HepG2 (cell line): ENCODE results near the gene SLX9. TPM values are rescaled to one million over a fixed set of nuclear protein-coding genes. Genes with fewer than 3 reads are reported as not detected.

Experiments
- ATAC-seq: fragments of 200-7000 bp; cut with Tn5 transposase; 3 replicates; pipeline ENCODE4 v1.9.1; 2020; ENCODE audit warnings: mild to moderate bottlenecking, moderate library complexity
- BruUV-seq: library from RNA; stranded (reverse); fragments of 400-500 nt; replicated peaks from 2 replicates; lab custom pipeline; 2021; lab: Mats Ljungman, UMichigan
- CTCF ChIA-PET: fragments of 300-600 bp; formaldehyde crosslinking; extraction: SDS; loops from one replicate; lab custom pipeline; 2021; ENCODE audit warnings: low total read pairs, inconsistent platforms, low intra/inter-chr PET ratio; lab: Yijun Ruan, JAX
- POLR2A ChIA-PET: fragments of 350-600 bp; sonication (Branson Sonifier 250); formaldehyde crosslinking; loops from one replicate; lab custom pipeline; 2020; ENCODE audit warnings: antibody characterized with exemption, inconsistent platforms; lab: Yijun Ruan, JAX
- DNase-seq: peaks from one replicate; pipeline ENCODE4 v3.0.0-alpha.2; 2015; ENCODE audit warnings: low spot score
- FAIRE-seq: peaks from 3 replicates; lab custom pipeline; 2011; peaks lifted over from hg19 to GRCh38; lab: Jason Lieb, UNC
- H2AFZ ChIP-seq: one replicate; pipeline ENCODE4 v1.6.1; 2011; ENCODE audit warnings: low read length, inconsistent platforms
- H3K27ac ChIP-seq: fragments of 300-600 bp; 3 replicates; pipeline ENCODE4 v1.8.0; 2011; ENCODE audit warnings: mixed run types, mild to moderate bottlenecking, mixed read lengths, low read length, inconsistent platforms; ENCODE audit not compliant: insufficient read depth; ENCODE audit errors: extremely low read length
- H3K27me3 ChIP-seq, 2 experiments: fragments of 200-600 bp in 1 of 2; 2 replicates in 1 of 2; 3 replicates in 1 of 2; pipeline versions ENCODE4 v1.6.0 to v1.8.0; 2011; ENCODE audit warnings: low read length in 2 of 2, mild to moderate bottlenecking in 2 of 2, moderate library complexity in 2 of 2, inconsistent platforms in 1 of 2; ENCODE audit not compliant: insufficient read depth in 2 of 2, control insufficient read depth in 1 of 2
- H3K36me3 ChIP-seq, 2 experiments: fragments of 200-600 bp in 1 of 2; replicated peaks in 1 of 2; 2 replicates in 1 of 2; 3 replicates in 1 of 2; pipeline versions ENCODE4 v1.5.1 to v1.8.0; 2011; ENCODE audit warnings: low read length in 2 of 2, inconsistent platforms in 1 of 2; ENCODE audit not compliant: insufficient read depth in 2 of 2, control insufficient read depth in 1 of 2
- H3K4me1 ChIP-seq: 2 replicates; pipeline ENCODE4 v1.5.1; 2012; ENCODE audit warnings: low read length, inconsistent platforms; ENCODE audit not compliant: insufficient read depth
- H3K4me2 ChIP-seq: 2 replicates; pipeline ENCODE4 v1.6.0; 2011; ENCODE audit warnings: low read depth, low read length, inconsistent platforms
- H3K4me3 ChIP-seq, 3 experiments: fragments of 200-600 bp in 1 of 3; sonication (generic), shearing (Covaris generic) in 1 of 3; replicated peaks in 1 of 3; 2 replicates each; pipeline ENCODE4 v1.5.1; 2011 to 2016; ENCODE audit warnings: low read length in 3 of 3, inconsistent platforms in 2 of 3, low read depth in 2 of 3, mild to moderate bottlenecking in 2 of 3, control low read depth in 1 of 3, mixed read lengths in 1 of 3; ENCODE audit not compliant: insufficient read depth in 1 of 3
- H3K79me2 ChIP-seq: one replicate; pipeline ENCODE4 v1.6.1; 2011; ENCODE audit warnings: low read length, inconsistent platforms; ENCODE audit not compliant: insufficient read depth
- H3K9ac ChIP-seq: 2 replicates; pipeline ENCODE4 v1.6.0; 2011; ENCODE audit warnings: mild to moderate bottlenecking, low read depth, low read length, inconsistent platforms; ENCODE audit not compliant: insufficient read depth
- H3K9me3 ChIP-seq: 2 replicates; pipeline ENCODE4 v1.5.1; 2012; ENCODE audit warnings: mild to moderate bottlenecking, low read length
- H4K20me1 ChIP-seq: 2 replicates; pipeline ENCODE4 v1.6.0; 2011; ENCODE audit warnings: inconsistent platforms, mild to moderate bottlenecking, low read length, moderate library complexity; ENCODE audit not compliant: insufficient read depth
- ISX ChIP-seq: sonication (generic); formaldehyde crosslinking; conservative IDR thresholded peaks from 2 replicates; pipeline ENCODE4 v1.5.0; 2020; ENCODE audit warnings: missing genetic modification reagents
- JARID2 ChIP-seq: sonication (generic); formaldehyde crosslinking; IDR thresholded peaks from 2 replicates; pipeline ENCODE4 v1.8.1; 2023; ENCODE audit warnings: missing genetic modification reagents, inconsistent platforms; ENCODE audit not compliant: insufficient replicate concordance
- KDM2A ChIP-seq: sonication (generic); formaldehyde crosslinking; IDR thresholded peaks from 2 replicates; pipeline ENCODE4 v1.4.0; 2020; ENCODE audit warnings: low read depth, missing genetic modification reagents, borderline replicate concordance
- PCBP1 ChIP-seq: fragments of 200-400 bp; formaldehyde crosslinking; IDR thresholded peaks from 2 replicates; pipeline ENCODE4 v1.6.1; 2017; ENCODE audit warnings: mild to moderate bottlenecking, low read depth, low read length, borderline replicate concordance
- REPIN1 ChIP-seq: sonication (generic); formaldehyde crosslinking; IDR thresholded peaks from 2 replicates; pipeline ENCODE4 v1.8.0; 2022; ENCODE audit warnings: missing genetic modification reagents, low read depth, mild to moderate bottlenecking, borderline replicate concordance
- U2AF2 ChIP-seq: fragments of 200-400 bp; formaldehyde crosslinking; IDR thresholded peaks from 2 replicates; pipeline ENCODE4 v1.6.1; 2017; ENCODE audit warnings: low read depth, mild to moderate bottlenecking, low read length
- ZKSCAN5 ChIP-seq: sonication (generic); formaldehyde crosslinking; IDR thresholded peaks from 2 replicates; pipeline ENCODE4 v1.5.1; 2020; ENCODE audit warnings: mild to moderate bottlenecking, missing genetic modification reagents
- ZMYM4 ChIP-seq: sonication (generic); formaldehyde crosslinking; IDR thresholded peaks from 2 replicates; pipeline ENCODE4 v1.8.1; 2023; ENCODE audit warnings: mild to moderate bottlenecking, missing genetic modification reagents
- ZNF232 ChIP-seq: sonication (generic); formaldehyde crosslinking; IDR thresholded peaks from 2 replicates; pipeline ENCODE4 v1.4.0; 2020; ENCODE audit warnings: missing genetic modification reagents, borderline replicate concordance
- ZNF282 ChIP-seq: fragments of 450-650 bp; IDR thresholded peaks from 2 replicates; pipeline ENCODE4 v1.6.1; 2018; ENCODE audit not compliant: partially characterized antibody
- ZNF33A ChIP-seq: sonication (generic); formaldehyde crosslinking; IDR thresholded peaks from 2 replicates; pipeline ENCODE4 v1.5.1; 2020; ENCODE audit warnings: missing genetic modification reagents, mild to moderate bottlenecking, moderate library complexity, borderline replicate concordance
- ZNF574 ChIP-seq: sonication (generic); formaldehyde crosslinking; IDR thresholded peaks from 2 replicates; pipeline ENCODE4 v1.4.0; 2020; ENCODE audit warnings: missing genetic modification reagents
- ZNF772 ChIP-seq: sonication (generic); formaldehyde crosslinking; IDR thresholded peaks from 2 replicates; pipeline ENCODE4 v1.5.0; 2020; ENCODE audit warnings: mild to moderate bottlenecking, missing genetic modification reagents
- ZNF773 ChIP-seq: sonication (generic); formaldehyde crosslinking; IDR thresholded peaks from 2 replicates; pipeline ENCODE4 v1.4.0; 2020; ENCODE audit warnings: missing genetic modification reagents, borderline replicate concordance
- WGBS: methylation state at CpG from one replicate; pipeline ENCODE4 v1.1.6; 2017; ENCODE audit warnings: low lambda C conversion rate; 5-methylcytosine and 5-hydroxymethylcytosine counted together
- in situ Hi-C: cut with HindIII; loops from 2 replicates; pipeline ENCODE4 v1.10.0; 2017; ENCODE audit warnings: low pct_unique_long_range_greater_than_20kb; ENCODE audit not compliant: extremely low pct_ligation_motif_present
- intact Hi-C: fragments of 100-400 bp; cut with micrococcal nuclease; formaldehyde crosslinking; loops from one replicate; pipeline ENCODE4 v1.10.0; 2022; ENCODE audit not compliant: unreplicated experiment
- polyA plus RNA-seq, 8 experiments: library from polyadenylated mRNA; depleted of rRNA in 3 of 8; stranded (reverse) in 7 of 8; unstranded in 1 of 8; fragments of >200 nt; fragmentation: Illumina TruSeq in 4 of 8; extraction: Trizol in 4 of 8; gene quantifications; 2 replicates each; pipeline versions ENCODE4 v1.2.1 to v1.2.3, GENCODE V29; 2011 to 2016; ENCODE audit warnings: low read depth in 4 of 8, missing spikeins in 1 of 8, mixed read lengths in 1 of 8; ENCODE audit not compliant: insufficient read depth in 1 of 8
- total RNA-seq, 5 experiments: library from RNA; depleted of rRNA; stranded (reverse); fragments of >200 nt; fragmentation: Illumina TruSeq; extraction: Trizol; gene quantifications; 2 replicates each; pipeline ENCODE4 v1.2.3, GENCODE V29; 2016; ENCODE audit warnings: low read depth in 1 of 5
- TF ChIP-seq, protein P1 (sequence below): sonication (generic); formaldehyde crosslinking; IDR thresholded peaks from 2 replicates; pipeline ENCODE4 v1.4.0; 2020; ENCODE audit warnings: mild to moderate bottlenecking, missing genetic modification reagents
- TF ChIP-seq, protein P2 (sequence below): sonication (generic); formaldehyde crosslinking; IDR thresholded peaks from 2 replicates; pipeline ENCODE4 v1.4.0; 2020; ENCODE audit warnings: missing genetic modification reagents, borderline replicate concordance

The SLX9 gene
- total and polyA plus RNA-seq, 2 of the 13 experiments (the other 11 are each of a cell fraction or from before 2014, with no cell fraction given): 21.0 to 47.1 TPM

- TF ChIP-seq ISX (CRISPR knock-in tag) (no peak), ZMYM4 (no peak), KDM2A (CRISPR knock-in tag) (no peak), REPIN1 (CRISPR knock-in tag) (no peak), ZNF232 (CRISPR knock-in tag) (no peak), ZNF282 (peak; percentile 27)
Observed at GRCh38 chr21:44904141-44904923, 35.5 kb upstream of the SLX9 start (continued).

- intact Hi-C loops: no loop called here
- DNase-seq (no peak), FAIRE-seq (no peak), ATAC-seq (no peak)
- no TSS peak for BruUV-seq
- CTCF ChIA-PET: no interaction called here
- 73% methylated on average over 9 of the region's 22 CpGs for WGBS
- in situ Hi-C loops: no loop called here
- no peak overlapping the region for H3K4me3 ChIP-seq
- H3K9me3 ChIP-seq: no peaks in the 10 kb centered on the region
- POLR2A ChIA-PET: no interaction called here
- H2AFZ ChIP-seq: no peak overlapping the region
- no peaks in the 10 kb centered on the region for H4K20me1 ChIP-seq
- H3K79me2 ChIP-seq: no peaks in the 10 kb centered on the region
- H3K4me1 ChIP-seq: peaks cover 59% of the 10 kb centered on the region
- no peak overlapping the region for H3K9ac ChIP-seq
- H3K27ac ChIP-seq: no peak overlapping the region
- peaks cover 0 to 10% of the 10 kb centered on the region in 2 experiments; a peak in 3 of 5 replicates for H3K36me3 ChIP-seq
- no peaks in the 10 kb centered on the region for H3K27me3 ChIP-seq
- H3K4me2 ChIP-seq: no peak overlapping the region
- TF ChIP-seq ZNF772 (CRISPR knock-in tag) (no peak), ZNF33A (CRISPR knock-in tag) (no peak), PCBP1 (0 out of 2 replicates have a peak, but pooled peaks have one; percentile 18), ZNF773 (CRISPR knock-in tag) (no peak), U2AF2 (no peak), JARID2 (CRISPR knock-in tag) (no peak), ZNF574 (CRISPR knock-in tag) (no peak), ZKSCAN5 (no peak)
- TF ChIP-seq, protein P1, sequence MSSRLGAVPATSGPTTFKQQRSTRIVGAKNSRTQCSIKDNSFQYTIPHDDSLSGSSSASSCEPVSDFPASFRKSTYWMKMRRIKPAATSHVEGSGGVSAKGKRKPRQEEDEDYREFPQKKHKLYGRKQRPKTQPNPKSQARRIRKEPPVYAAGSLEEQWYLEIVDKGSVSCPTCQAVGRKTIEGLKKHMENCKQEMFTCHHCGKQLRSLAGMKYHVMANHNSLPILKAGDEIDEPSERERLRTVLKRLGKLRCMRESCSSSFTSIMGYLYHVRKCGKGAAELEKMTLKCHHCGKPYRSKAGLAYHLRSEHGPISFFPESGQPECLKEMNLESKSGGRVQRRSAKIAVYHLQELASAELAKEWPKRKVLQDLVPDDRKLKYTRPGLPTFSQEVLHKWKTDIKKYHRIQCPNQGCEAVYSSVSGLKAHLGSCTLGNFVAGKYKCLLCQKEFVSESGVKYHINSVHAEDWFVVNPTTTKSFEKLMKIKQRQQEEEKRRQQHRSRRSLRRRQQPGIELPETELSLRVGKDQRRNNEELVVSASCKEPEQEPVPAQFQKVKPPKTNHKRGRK: no peak
- TF ChIP-seq, protein P2, sequence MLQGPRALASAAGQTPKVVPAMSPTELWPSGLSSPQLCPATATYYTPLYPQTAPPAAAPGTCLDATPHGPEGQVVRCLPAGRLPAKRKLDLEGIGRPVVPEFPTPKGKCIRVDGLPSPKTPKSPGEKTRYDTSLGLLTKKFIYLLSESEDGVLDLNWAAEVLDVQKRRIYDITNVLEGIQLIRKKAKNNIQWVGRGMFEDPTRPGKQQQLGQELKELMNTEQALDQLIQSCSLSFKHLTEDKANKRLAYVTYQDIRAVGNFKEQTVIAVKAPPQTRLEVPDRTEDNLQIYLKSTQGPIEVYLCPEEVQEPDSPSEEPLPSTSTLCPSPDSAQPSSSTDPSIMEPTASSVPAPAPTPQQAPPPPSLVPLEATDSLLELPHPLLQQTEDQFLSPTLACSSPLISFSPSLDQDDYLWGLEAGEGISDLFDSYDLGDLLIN (CRISPR knock-in tag): no peak
Observed at GRCh38 chr21:44905016-44905727, 34.7 kb upstream of the SLX9 start.
